NCI-H345 treated with DMSO at 0.1 percent for 48 hours (cell line): ENCODE results near the gene SLC25A1.
"Not testable (repeated sequence)": the region's sequence is repeated elsewhere in the genome, so short reads cannot be mapped to it uniquely, and the experiment has no call there.

Experiments used
- DNase-seq: peaks from one replicate; lab custom pipeline; 2025; ENCODE audit not compliant: unreplicated experiment; lab: John Stamatoyannopoulos, UW

Gene SLC25A1

GRCh38 chr22:19207401-19207808, 28.9 kb upstream of the SLC25A1 start:
- DNase-seq, result no peak

GRCh38 chr22:19206287-19206686, 27.8 kb upstream of the SLC25A1 start:
- no peak for DNase-seq

- DNase-seq, result no peak
These were observed 26.1 kb upstream of the SLC25A1 start for GRCh38 chr22:19204640-19205039.

GRCh38 chr22:19203834-19204233, 25.3 kb upstream of the SLC25A1 start:
- no peak for DNase-seq

- not testable (repeated sequence) for DNase-seq
These were observed 24.3 kb upstream of the SLC25A1 start for GRCh38 chr22:19202799-19203186.

- DNase-seq, result no peak
These were observed 23.6 kb upstream of the SLC25A1 start for GRCh38 chr22:19201869-19202798.

GRCh38 chr22:19201130-19201868, 22.8 kb upstream of the SLC25A1 start:
- DNase-seq, result no peak

GRCh38 chr22:19199479-19199878, 20.9 kb upstream of the SLC25A1 start:
- no peak for DNase-seq

- no peak for DNase-seq
These were observed 19.7 kb upstream of the SLC25A1 start for GRCh38 chr22:19197997-19198865.

- DNase-seq, result no peak
These were observed 18.5 kb upstream of the SLC25A1 start for GRCh38 chr22:19196841-19197612.

GRCh38 chr22:19195796-19196731, 17.5 kb upstream of the SLC25A1 start:
- no peak for DNase-seq

- no peak for DNase-seq
These were observed 16.4 kb upstream of the SLC25A1 start for GRCh38 chr22:19194766-19195536.

GRCh38 chr22:19193879-19194278, 15.3 kb upstream of the SLC25A1 start:
- no peak for DNase-seq

- no peak for DNase-seq
These were observed 9.4 kb upstream of the SLC25A1 start for GRCh38 chr22:19187716-19188563.

- DNase-seq, result no peak
These were observed 5.9 kb upstream of the SLC25A1 start for GRCh38 chr22:19184276-19184997.

- no peak for DNase-seq
These were observed 4.7 kb upstream of the SLC25A1 start for GRCh38 chr22:19183216-19183615.
